Activated gamma-delta T cell treated with anti-CD3 and anti-CD28 coated beads, Interleukin-2, amount 50 U/mL, for 16 hours (primary cell): Measurements from ENCODE around the gene CCDC9B.

Experiments used
- DNase-seq: peaks from one replicate; pipeline ENCODE4 v3.0.0-alpha.2; 2020; ENCODE audit warnings: low read depth

Gene CCDC9B

DNA sequence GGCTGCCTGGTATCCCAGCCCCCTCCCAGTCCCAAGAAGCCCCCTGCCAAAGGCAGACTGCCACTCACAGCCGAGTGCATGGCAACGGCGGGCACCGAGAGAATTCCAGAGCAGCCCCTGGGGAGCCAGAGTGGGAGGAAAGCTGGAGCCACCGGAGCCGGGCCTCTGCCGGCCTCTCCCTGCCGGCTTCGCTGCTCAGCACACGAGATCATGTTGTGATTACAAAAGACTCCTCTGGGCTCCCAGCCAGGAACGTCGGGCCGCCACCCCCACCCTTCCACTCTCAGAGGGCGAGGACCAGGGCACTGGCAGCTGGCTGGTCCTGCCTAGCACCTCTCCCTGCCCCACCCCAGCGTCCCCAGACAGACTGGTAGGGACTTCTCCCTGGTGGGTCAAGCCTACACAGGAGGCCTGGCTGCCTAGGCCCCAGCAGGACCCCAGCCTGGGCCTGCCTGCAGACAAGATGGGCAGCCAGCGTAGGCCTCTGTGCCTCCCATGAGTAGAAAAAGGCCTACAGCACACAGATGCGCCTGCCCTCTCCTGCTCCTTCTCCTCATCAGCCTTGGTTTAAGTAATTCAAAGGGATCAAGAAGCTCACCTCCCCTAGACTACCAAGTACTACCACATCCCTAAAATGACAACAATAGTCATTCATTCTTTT lies at the start of gene CCDC9B:
CCDC9B (minus strand) TSS at position 200 of the 661 bp plus-strand sequence; CDS start at position 80, 120 bp downstream.
- DNase-seq: no peak

DNA sequence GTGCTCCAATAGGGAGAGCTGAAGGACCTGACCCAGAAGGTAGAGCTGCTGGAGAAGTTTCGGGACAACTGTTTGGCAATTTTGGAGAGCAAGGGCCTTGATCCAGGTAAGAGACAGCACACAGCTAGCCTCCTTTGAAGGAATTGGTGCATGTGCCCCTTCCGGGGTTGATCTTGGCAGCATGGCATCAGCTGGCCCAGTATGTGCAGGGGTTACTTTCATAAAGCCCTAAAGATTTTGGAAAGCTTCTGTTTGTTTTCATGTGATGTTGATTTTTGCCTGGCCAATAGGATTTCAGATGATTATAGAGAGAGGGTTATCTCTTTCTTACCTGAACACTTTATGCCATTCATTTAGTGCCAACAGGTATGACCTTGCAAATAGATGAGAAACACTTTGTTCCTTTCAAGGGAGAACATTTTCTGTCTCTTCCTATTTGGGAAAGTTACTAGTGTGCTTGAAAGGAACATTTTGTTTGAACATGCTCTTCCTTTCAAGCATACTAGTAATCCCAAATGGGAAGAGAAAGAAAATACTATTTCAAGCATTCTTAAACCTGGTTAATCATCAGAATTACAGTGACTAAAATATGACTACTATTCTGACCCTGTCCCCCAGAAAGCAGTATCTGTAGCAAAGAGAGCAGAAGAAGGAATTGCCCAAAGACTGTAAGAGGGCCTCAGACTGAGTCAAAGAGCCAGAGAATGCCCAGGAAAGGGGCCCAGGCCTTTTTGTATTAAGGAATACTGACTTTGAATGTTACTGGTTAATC lies 49.3 kb upstream of the CCDC9B start:
- no peak for DNase-seq

DNA sequence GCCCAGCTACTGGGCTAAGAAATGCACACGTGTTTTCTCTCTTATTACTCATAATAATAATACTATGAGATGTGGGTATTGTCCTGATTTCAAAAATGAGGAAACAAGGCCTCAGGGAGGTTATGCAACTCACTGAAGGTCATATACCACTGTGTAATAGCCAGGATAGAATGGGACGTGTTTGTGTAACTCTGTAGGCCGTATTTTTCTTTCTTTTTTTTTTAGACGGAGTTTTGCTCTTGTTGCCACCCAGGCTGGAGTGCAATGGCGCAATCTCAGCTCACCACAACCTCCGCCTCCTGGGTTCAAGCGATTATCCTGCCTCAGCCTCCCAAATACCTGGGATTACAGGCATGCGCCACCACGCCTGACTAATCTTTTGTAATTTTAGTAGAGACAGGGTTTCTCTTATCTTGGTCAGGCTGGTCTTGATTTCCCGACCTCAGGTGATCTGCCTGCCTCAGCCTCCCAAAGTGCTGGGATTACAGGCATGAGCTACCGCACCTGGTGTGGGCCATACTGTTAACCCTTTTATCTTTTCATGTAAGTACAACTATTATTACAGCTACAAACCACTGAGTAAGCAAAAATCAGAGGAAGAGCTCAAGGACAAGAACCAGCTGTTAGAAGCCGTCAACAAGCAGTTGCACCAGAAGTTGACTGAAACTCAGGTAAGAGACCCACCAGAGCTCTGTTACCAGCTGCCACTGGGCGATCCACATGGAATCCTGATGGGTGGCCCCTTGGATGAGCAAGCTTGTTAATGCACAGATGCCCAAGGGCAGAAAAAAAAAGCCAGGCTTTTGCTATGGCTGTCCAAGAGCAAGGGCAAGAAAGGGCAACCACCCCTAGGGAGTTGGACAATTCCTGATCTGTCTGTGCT lies 48.4 kb upstream of the CCDC9B start:
- no peak for DNase-seq

DNA sequence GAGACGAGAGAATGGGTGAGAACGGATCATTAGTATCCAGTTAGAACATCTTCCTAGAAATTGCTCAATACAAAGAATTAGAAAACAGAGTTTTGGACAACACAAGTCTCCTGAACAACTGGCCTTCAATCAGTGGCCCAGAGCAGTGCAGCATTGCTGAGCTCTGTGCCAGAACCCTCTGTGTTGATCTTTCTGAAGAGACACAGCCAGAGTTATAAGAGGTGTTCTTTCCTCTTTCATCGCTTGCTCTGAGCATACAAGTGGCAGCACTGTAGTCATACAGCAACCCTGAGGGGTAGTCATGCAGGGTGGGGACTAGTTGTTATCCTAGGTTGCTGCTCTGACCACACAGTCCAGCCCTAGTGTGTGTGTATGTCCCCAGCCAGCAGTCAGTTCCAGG lies 45.7 kb upstream of the CCDC9B start:
- DNase-seq: no peak

DNA sequence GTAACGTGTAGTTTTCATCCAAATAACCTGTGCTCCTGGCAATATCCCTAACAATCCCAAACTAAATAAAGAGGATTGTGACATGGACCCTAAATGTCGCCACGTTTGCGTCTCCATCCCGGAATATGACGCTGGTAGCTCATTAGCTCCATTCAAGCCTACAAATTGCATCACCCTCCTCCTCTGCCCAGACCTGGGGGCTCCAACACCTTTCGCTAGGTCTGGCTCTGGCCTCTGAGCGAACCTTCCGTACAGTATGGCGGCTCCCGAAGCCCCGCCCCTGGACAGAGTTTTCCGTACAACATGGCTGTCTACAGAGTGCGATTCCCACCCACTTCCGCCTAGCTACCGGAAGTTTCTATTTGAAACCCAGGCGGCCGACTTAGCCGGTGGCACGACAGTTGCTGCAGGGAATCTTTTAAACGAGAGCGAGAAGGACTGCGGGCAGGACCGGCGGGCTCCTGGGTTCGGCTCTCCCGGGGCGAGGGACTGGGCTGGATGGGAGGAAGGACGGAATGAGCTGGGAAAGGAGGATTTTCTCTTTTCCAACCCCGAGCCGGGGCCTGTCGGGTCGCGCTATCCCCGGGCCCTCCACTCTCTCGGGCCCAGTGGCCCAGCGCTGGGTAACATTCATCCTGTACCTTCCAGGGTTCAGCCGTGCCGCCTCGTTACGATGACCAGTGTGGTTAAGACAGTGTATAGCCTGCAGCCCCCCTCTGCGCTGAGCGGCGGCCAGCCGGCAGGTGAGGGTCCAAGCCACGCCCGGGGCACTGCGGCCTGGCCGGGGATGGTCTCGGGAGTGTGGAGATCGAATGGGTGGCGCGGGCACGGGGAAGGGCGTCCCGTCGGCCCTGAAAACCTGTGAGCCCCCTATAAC lies 42.1 kb upstream of the CCDC9B start, which contains the start of gene KNSTRN:
KNSTRN (plus strand) TSS at position 142 of the 877 bp plus-strand sequence; CDS start at position 257, 115 bp downstream.
- peak; percentile 89 for DNase-seq

DNA sequence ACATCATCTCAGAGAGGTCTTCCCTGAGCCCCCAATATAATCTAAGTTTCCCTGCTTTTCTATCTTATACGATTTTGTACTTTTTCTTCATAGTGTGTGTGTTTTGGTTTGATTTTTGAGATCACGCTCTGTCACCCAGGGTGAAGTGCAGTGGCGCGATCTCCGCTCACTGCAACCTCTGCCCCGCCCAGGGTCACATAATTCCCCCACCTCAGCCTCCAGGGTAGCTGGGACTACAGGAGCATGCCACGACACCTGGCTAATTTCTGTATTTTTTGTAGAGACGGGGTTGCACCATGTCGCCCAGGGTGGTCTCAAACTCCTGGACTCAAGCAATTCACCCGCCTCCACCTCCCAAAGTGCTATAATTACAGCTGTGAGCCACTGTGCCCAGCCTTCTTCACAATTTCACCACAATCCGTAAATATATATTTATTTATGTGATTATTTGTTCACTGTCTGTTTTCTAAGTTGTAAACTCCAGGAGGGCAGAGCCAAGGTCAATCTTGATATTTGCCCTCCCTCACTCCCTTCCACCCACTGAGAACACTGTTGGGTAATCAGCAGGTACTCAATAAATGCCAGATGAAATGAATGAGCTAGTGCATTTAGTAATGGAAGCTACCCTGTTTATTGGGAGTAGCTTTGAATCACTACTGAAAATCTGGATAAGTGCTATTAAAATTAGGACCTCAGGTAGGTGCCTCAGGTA lies 41.2 kb upstream of the CCDC9B start:
- no peak for DNase-seq

DNA sequence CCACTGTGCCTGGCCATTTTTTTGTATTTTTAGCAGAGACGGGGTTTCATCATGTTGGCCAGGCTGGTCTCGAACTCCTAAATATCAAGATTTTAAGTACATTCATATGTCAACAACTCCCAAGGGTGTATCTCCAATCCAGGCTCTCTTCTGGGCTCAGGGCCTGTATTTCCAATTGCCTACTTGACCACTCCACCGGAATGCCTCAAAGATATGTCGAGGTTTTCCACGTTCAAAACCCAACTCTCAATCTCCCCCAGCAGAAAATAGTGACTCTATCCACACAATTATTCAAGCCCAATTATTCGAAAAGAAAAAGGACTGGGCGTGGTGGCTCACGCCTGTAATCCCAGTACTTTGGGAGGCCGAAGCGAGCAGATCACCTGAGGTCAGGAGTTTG lies 39.9 kb upstream of the CCDC9B start:
- no peak for DNase-seq

DNA sequence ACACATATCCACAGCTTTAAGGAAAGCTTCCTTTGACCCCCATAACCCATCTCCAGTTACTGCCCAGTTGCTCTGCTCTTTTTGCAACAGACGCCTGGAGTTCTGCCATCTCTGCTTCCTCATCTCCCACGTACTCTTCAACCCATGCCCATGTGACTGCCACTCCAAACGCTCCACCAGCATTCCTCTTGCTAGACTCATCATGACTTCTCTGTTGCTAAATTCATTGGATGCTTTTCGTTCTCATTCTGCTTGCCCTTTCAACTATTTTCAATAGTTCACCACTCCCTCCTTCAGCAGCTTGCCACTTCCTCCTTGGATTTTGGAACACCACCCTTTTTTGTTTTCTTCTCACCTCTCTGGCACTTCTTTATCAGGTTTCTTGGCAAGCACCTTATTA lies 39.1 kb upstream of the CCDC9B start:
- no peak for DNase-seq

DNA sequence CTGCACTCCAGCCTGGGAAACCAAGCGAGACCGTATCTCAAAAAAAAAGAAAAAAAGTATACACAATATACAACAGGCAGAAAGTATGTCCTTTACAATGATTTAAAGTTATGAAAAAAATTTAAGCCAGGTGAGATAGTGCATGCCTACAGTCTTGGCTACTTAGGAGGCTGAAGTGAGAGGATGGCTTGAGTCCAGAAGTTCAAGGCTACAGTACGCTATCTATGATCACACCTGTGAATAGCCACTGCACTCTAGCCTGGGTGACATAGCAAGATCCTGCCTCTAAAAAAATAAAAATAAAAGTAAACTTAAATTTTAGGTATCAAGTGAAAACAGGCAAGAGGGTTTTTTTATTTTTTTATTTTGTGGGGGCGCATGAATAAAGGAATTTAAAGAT lies 38.6 kb upstream of the CCDC9B start:
- no peak for DNase-seq

DNA sequence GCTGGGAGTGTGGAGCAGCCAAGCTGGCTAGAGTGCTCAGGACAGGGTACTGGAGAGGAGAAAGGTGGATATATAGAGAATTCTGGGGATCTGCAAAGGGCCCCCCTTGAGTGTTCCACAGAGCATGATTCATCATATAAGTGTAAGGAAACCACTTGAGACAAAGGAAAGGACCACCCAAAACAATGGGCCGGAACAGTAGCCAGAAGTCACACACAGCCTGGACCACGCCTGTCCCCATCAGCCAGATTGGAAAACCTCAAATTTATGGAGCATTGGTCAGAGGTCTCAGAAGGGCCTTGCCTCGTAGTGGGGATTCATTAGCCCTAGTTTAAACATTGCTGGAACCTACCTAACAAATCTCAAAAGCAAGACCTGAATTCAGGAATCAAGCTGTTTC lies 36.9 kb upstream of the CCDC9B start:
- DNase-seq: no peak

DNA sequence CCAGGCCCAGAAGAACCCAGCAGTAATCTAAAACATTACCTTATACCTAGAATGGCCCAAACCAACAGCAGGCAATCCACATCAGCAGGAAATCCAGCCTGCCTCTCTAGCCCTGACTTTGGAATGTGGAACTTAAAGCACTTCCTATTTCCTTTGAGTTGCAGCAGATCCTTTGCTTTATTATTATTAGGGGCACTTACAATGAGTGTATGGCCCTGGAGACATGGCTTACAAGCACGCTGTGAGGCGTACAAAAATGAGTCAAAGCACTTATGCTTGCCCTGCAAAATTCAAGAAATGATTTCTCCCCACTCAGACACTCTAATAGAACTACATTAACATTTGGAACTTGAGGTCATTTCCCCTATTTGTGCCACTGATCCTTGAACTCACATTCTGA lies 32.2 kb upstream of the CCDC9B start:
- DNase-seq: no peak

DNA sequence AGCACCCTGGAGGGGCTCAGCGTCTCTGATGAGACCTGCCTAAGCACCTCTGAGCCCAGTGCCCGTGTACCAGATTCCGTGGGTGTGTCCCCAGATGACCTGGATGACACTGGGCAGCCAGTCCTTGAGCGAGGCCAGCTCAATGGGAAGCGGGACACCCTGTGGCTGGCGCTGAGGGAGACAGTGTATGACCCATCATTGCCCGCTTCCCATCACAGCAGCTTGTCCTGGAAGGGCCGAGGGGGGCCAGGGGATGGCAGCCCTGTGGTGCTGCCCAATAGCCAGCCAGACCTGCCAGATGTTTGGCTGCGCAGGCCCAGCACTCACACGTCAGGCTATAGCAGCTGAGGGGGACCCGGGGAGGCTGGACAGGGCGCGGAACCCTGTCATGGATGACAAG lies 29.2 kb upstream of the CCDC9B start:
- DNase-seq: no peak

DNA sequence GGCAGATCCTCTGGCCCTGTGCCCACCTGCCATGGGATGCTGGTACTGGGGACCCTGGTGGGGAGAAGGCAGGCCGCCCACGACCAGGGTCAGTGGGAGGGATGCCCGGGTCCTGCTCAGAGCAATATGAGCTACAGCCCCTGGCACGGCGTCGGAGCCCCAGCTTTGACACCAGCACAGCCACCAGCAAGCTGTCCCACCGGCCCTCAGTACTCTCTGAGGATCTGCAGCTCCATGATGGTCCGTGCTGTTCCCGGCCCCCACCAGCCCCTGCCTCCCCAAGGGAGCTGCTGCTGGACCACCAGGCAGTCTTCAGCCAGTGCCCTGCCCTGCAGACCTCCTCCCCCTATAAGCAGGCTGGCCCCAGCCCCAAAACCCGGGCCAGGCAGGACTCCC lies 28.7 kb upstream of the CCDC9B start:
- no peak for DNase-seq

DNA sequence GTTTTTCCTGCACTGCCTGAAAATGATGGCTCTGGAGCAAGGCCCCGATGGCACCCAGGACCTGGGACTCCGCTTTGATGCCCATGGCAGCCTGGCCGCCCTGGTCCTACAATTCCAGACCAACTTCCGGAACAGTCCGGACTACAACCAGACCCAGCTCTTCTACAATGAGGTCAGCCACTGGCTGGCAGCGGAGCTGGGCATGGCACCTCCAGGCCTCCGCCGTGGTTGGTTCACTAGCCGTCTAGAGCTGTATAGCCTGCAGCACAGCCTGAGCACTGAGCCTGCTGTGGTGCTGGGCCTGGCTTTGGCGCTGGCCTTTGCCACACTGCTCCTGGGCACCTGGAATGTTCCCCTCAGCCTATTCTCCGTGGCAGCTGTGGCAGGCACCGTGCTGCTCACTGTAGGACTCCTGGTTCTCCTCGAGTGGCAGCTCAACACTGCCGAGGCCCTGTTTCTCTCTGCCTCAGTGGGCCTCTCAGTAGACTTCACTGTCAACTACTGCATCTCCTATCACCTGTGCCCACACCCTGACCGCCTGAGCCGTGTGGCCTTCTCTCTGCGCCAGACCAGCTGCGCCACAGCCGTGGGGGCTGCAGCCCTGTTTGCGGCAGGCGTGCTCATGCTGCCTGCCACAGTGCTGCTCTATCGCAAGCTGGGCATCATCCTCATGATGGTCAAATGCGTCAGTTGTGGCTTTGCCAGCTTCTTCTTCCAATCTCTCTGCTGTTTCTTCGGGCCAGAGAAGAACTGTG lies 28.2 kb upstream of the CCDC9B start:
- no peak for DNase-seq

DNA sequence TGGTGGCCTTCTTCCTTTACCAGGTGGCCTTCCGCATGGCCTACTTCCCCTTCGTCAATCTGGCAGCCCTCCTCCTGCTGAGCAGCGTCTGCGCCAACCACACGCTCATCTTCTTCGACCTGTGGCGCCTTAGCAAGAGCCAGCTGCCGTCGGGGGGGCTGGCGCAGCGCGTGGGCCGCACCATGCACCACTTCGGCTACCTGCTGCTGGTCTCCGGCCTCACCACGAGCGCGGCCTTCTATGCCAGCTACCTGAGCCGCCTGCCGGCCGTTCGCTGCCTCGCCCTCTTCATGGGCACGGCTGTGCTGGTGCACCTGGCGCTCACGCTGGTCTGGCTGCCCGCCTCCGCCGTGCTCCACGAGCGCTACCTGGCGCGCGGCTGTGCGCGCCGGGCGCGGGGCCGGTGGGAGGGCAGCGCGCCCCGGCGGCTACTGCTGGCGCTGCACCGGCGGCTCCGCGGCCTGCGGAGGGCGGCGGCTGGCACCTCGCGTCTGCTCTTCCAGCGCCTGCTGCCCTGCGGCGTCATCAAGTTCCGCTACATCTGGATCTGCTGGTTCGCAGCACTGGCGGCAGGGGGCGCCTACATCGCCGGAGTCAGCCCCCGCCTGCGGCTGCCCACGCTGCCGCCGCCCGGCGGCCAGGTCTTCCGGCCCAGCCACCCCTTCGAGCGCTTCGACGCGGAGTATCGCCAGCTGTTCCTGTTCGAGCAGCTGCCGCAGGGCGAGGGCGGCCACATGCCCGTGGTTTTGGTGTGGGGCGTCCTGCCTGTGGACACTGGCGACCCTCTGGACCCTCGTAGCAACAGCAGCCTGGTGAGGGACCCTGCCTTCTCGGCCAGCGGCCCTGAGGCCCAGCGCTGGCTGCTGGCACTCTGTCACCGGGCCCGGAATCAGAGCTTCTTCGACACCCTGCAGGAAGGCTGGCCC lies 27.2 kb upstream of the CCDC9B start:
- DNase-seq: peak; percentile 76

DNA sequence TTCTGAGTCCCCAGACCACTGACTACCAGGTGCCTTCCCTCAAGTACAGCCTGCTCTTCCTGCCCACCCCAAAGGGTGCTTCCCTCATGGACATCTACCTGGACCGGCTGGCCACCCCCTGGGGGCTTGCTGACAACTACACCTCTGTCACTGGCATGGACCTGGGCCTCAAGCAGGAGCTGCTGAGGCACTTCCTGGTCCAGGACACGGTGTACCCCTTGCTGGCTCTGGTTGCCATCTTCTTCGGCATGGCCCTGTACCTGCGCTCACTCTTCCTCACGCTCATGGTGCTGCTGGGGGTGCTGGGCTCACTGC lies 26.6 kb upstream of the CCDC9B start:
- DNase-seq: no peak

DNA sequence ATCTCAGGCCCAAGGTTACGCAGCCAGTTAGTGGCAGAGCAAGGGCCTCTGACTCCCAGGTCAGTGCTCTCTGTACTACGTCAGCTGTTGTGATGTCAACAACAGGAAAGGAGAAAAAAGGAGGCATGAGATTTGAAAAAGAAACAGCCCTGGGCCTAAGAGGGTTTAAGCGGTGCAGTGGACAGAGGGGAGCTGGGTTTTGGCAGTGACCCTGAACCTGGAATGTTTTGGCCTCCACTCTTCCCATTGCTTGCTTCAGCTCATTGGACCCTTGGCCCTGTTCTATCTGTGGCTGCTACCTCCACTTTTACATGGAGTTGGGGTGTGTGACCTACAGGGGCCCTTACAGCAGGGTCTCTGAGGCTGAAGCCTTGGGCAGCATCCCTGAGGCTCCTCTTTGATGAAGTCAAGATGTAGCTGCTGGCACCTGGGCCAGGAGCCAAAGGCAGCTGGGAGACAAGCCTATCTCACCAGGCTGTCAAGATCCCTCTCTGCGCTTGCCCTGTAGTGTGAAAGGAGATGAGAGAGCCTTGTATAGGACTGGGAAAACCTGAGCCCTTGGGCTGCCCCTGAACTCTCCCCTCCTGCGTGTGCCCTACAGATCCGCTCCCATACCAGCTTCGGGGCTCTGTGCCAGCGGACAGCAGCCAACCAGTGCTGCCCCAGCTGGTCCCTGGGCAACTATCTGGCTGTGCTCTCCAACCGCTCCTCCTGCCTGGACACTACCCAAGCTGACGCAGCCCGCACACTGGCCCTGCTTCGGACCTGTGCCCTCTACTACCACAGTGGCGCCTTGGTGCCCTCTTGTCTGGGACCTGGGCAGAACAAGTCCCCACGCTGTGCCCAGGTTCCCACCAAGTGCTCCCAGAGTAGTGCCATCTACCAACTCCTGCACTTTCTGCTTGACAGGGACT lies 26.0 kb upstream of the CCDC9B start:
- no peak for DNase-seq
